Parathyroid adenoma (tissue), 2 donors: Measurements from ENCODE around the gene SCYL2.
"Not testable (repeated sequence)": the region's sequence is repeated elsewhere in the genome, so short reads cannot be mapped to it uniquely, and the experiment has no call there.

ENCODE experiments used
- H2AFZ ChIP-seq: fragments of 300-600 bp; sonication (generic); one replicate; pipeline ENCODE4 v1.7.0; 2017; ENCODE audit warnings: antibody characterized with exemption, mild to moderate bottlenecking
- H3K27ac ChIP-seq: fragments of 300-600 bp; sonication (generic); one replicate; pipeline ENCODE4 v1.7.0; 2017
- H3K27me3 ChIP-seq: fragments of 300-600 bp; sonication (generic); one replicate; pipeline ENCODE4 v1.7.0; 2017; ENCODE audit warnings: low read length; ENCODE audit not compliant: control insufficient read depth, insufficient read depth
- H3K36me3 ChIP-seq: fragments of 300-600 bp; sonication (generic); one replicate; pipeline ENCODE4 v1.7.0; 2017; ENCODE audit warnings: low read length; ENCODE audit not compliant: control insufficient read depth, insufficient read depth
- H3K4me1 ChIP-seq: fragments of 300-600 bp; sonication (generic); one replicate; pipeline ENCODE4 v1.7.0; 2017; ENCODE audit warnings: control low read depth
- H3K4me2 ChIP-seq: fragments of 300-600 bp; sonication (generic); one replicate; pipeline ENCODE4 v1.7.0; 2017; ENCODE audit warnings: low read length
- H3K4me3 ChIP-seq: fragments of 300-600 bp; sonication (generic); one replicate; pipeline ENCODE4 v1.7.0; 2017; ENCODE audit warnings: low read depth, low read length
- H3K79me2 ChIP-seq: fragments of 300-600 bp; sonication (generic); one replicate; pipeline ENCODE4 v1.7.0; 2017; ENCODE audit warnings: control low read depth
- H3K9ac ChIP-seq: fragments of 300-600 bp; sonication (generic); one replicate; pipeline ENCODE4 v1.7.0; 2017; ENCODE audit warnings: mild to moderate bottlenecking
- H3K9me3 ChIP-seq: fragments of 300-600 bp; sonication (generic); one replicate; pipeline ENCODE4 v1.7.0; 2017; ENCODE audit warnings: low read length; ENCODE audit not compliant: control insufficient read depth
- TF ChIP-seq, protein P1 (sequence below): fragments of 300-600 bp; sonication (generic); IDR thresholded peaks from one replicate; pipeline ENCODE4 v1.7.0; 2017; ENCODE audit warnings: antibody characterized with exemption, mild to moderate bottlenecking
- donor health status: primary hyperparathyroidism.

Gene SCYL2

DNA sequence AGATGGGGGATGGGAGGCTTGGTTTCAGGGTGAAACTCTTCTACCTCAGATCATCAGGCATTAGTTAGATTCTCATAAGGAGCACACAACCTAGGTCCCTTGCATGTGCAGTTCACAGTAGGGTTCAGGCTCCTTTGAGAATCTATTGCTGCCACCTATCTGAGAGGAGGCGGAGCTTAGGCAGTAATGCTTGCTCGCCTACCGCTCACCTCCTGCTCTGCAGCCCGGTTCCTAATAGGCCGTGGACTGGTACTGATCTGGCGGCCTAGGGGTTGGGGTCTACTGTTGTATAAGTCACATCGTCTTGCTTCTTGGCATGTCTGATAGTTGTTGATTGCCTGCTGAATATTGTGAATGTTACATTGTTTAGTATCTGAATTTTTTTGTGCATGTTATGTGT is 12.2 kb downstream of the SCYL2 start:
- Histone ChIP-seq H3K4me1 (no peaks in the 10 kb centered on the region), H3K36me3 (no peaks in the 10 kb centered on the region), H3K9me3 (no peaks in the 10 kb centered on the region), H3K4me3 (no peak overlapping the region), H3K79me2 (peaks cover 52% of the 10 kb centered on the region), H2AFZ (no peak overlapping the region), H3K27me3 (no peaks in the 10 kb centered on the region), H3K9ac (no peak overlapping the region), H3K27ac (no peak overlapping the region), H3K4me2 (no peak overlapping the region)
- TF ChIP-seq, protein P1, sequence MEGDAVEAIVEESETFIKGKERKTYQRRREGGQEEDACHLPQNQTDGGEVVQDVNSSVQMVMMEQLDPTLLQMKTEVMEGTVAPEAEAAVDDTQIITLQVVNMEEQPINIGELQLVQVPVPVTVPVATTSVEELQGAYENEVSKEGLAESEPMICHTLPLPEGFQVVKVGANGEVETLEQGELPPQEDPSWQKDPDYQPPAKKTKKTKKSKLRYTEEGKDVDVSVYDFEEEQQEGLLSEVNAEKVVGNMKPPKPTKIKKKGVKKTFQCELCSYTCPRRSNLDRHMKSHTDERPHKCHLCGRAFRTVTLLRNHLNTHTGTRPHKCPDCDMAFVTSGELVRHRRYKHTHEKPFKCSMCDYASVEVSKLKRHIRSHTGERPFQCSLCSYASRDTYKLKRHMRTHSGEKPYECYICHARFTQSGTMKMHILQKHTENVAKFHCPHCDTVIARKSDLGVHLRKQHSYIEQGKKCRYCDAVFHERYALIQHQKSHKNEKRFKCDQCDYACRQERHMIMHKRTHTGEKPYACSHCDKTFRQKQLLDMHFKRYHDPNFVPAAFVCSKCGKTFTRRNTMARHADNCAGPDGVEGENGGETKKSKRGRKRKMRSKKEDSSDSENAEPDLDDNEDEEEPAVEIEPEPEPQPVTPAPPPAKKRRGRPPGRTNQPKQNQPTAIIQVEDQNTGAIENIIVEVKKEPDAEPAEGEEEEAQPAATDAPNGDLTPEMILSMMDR: no peak

- H3K79me2 ChIP-seq: peaks cover 46% of the 10 kb centered on the region
- no peaks in the 10 kb centered on the region for H3K9me3 ChIP-seq
- no peaks in the 10 kb centered on the region for H3K36me3 ChIP-seq
- TF ChIP-seq, protein P1: no peak
- H3K27me3 ChIP-seq: no peaks in the 10 kb centered on the region
- H2AFZ ChIP-seq: no peak overlapping the region
- no peak overlapping the region for H3K4me2 ChIP-seq
- no peaks in the 10 kb centered on the region for H3K4me1 ChIP-seq
- no peak overlapping the region for H3K4me3 ChIP-seq
- H3K27ac ChIP-seq: no peak overlapping the region
- no peak overlapping the region for H3K9ac ChIP-seq
Measured at GRCh38 chr12:100279607-100280244, 12.7 kb downstream of the SCYL2 start.

DNA sequence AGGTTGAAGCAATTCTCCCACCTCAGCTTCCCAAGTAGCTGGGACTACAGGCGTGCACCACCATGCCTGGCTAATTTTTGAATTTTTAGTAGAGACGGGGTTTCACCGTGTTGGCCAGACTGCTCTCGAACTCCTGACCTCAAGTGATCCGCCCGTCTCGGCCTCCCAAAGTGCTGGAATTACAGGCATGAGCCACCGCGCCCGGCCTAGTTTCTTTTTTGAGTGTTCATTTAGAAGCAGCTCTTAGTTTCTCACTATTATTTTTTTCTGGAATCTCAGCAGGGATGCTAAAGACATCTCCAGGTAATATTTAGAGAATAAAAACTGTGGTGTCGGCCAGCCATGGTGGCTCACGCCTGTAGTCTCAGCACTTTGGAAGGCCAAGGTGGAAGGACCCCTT is 17.6 kb downstream of the SCYL2 start:
- not testable (repeated sequence) for H3K9ac ChIP-seq, H2AFZ ChIP-seq, H3K27ac ChIP-seq, H3K27me3 ChIP-seq, H3K36me3 ChIP-seq, H3K4me1 ChIP-seq, H3K4me3 ChIP-seq, H3K9me3 ChIP-seq, H3K4me2 ChIP-seq
- peaks cover 20% of the 10 kb centered on the region for H3K79me2 ChIP-seq

DNA sequence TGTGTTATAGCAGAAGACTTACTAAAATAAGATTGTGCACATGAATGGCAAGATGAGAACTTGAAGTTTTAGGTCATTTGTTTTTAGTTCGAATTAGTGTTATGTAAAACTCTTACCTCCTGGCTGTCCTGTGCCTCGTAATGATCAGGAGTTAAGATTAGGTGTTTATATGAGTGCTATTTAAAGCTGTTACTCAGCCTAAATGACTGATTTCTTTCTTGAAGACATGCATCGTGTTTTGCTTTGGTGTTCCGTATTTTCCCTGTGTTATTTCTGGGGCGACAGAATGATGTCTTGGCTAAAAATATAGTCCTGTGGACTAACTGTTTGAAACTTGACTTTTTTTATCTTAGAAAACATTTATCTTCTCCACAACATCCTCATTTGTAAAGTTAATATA is 22.1 kb downstream of the SCYL2 start:
- no peak overlapping the region for H3K4me2 ChIP-seq
- H3K9me3 ChIP-seq: no peaks in the 10 kb centered on the region
- TF ChIP-seq, protein P1: no peak
- no peaks in the 10 kb centered on the region for H3K27me3 ChIP-seq
- H2AFZ ChIP-seq: no peak overlapping the region
- H3K36me3 ChIP-seq: no peaks in the 10 kb centered on the region
- no peaks in the 10 kb centered on the region for H3K79me2 ChIP-seq
- H3K9ac ChIP-seq: no peak overlapping the region
- H3K27ac ChIP-seq: no peak overlapping the region
- H3K4me3 ChIP-seq: no peak overlapping the region
- H3K4me1 ChIP-seq: no peaks in the 10 kb centered on the region

DNA sequence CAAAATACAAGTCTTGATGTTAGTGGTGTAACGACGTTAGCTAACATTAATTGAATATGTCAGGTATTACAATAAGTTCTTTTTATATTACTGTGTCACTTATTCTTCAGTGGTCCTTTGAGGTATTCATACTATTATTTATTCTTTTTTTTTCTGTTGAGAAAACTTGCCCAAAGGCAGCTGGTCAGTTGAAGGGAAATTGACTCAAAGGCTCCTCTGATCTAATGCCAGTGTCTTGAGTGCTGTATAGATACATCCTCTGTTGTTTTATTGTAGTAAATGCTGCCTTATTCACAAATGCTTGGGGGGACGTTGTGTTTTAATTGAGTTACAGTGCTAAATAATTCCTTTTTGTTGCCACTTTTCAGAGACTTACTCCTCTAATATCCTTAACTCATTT is 23.0 kb downstream of the SCYL2 start:
- Histone ChIP-seq H3K27ac (no peak overlapping the region), H3K4me1 (no peaks in the 10 kb centered on the region), H3K79me2 (no peaks in the 10 kb centered on the region), H2AFZ (no peak overlapping the region), H3K36me3 (no peaks in the 10 kb centered on the region), H3K9ac (no peak overlapping the region), H3K4me2 (no peak overlapping the region), H3K27me3 (no peaks in the 10 kb centered on the region), H3K9me3 (no peaks in the 10 kb centered on the region), H3K4me3 (no peak overlapping the region)
- TF ChIP-seq, protein P1: no peak
